OCI-LY1 (cell line): ENCODE data around the gene ADCY7.

Experiments
- CTCF ChIP-seq: fragments of 200-600 bp; sonication (generic), shearing (Covaris generic); IDR thresholded peaks from 2 replicates; pipeline ENCODE4 v1.5.1; 2017; ENCODE audit warnings: mild to moderate bottlenecking, antibody characterized with exemption, low read length, moderate library complexity, mixed read lengths
- EZH2 ChIP-seq: fragments of 200-600 bp; sonication (generic), shearing (Covaris generic); IDR thresholded peaks from 2 replicates; pipeline ENCODE4 v1.8.0; 2017; ENCODE audit warnings: borderline replicate concordance, mixed run types, mild to moderate bottlenecking, antibody characterized with exemption, low read length, moderate library complexity, mixed read lengths

GRCh38 chr16:50238314-50238713 is 28.0 kb upstream of the ADCY7 start:
- no peak for TF ChIP-seq CTCF
- TF ChIP-seq EZH2 = no peak
